Right ventricle myocardium superior (tissue), 1 donor: Measurements from ENCODE around the gene PTOV1. TPM values are rescaled to one million over a fixed set of nuclear protein-coding genes. Genes with fewer than 3 reads are reported as not detected.

Experiments
- ATAC-seq: fragments of 200-7000 bp; cut with Tn5 transposase; one replicate; pipeline ENCODE4 v1.9.1; 2020; ENCODE audit warnings: mild to moderate bottlenecking; ENCODE audit not compliant: poor library complexity
- DNase-seq: peaks from one replicate; pipeline ENCODE4 v3.0.0-alpha.2; 2020
- intact Hi-C: fragments of 100-400 bp; cut with DNase I; formaldehyde crosslinking; loops from one replicate; pipeline ENCODE4 v1.11.2; 2022
- total RNA-seq: library from RNA; stranded (reverse); fragmentation: NEBNext Ultra II Directional; extraction: Animal tissue kit (Norgen Biotek cat#: 25700); gene quantifications from one replicate; pipeline ENCODE4 v1.2.1, GENCODE V29; 2021
- donor health status: DM: no; HTN: yes; CAD: no; lungs with severe emphysema.

The PTOV1 gene
- total RNA-seq, 1 donor from 2014 or later = 120 TPM

- no peak for ATAC-seq
- DNase-seq = no peak
- intact Hi-C loops = no loop called here
Observed at GRCh38 chr19:49836176-49837008, 14.6 kb upstream of the PTOV1 start.

GRCh38 chr19:49837009-49837310 is 14.0 kb upstream of the PTOV1 start:
- intact Hi-C loops = no loop called here
- no peak for ATAC-seq
- DNase-seq = no peak

GRCh38 chr19:49837425-49837824 is 13.5 kb upstream of the PTOV1 start:
- intact Hi-C loops = no loop called here
- DNase-seq (no peak), ATAC-seq (no peak)

GRCh38 chr19:49838885-49839588 is 11.9 kb upstream of the PTOV1 start:
- DNase-seq = no peak
- intact Hi-C loops = no loop called here
- peak; percentile 45 for ATAC-seq

- no peak for ATAC-seq
- no peak for DNase-seq
- intact Hi-C loops = no loop called here
Observed at GRCh38 chr19:49839713-49840112, 11.2 kb upstream of the PTOV1 start.

- intact Hi-C loops = no loop called here
- no peak for DNase-seq
- no peak for ATAC-seq
Observed at GRCh38 chr19:49840321-49840720, 10.6 kb upstream of the PTOV1 start.

- intact Hi-C loops = no loop called here
- no peak for DNase-seq
- no peak for ATAC-seq
Observed at GRCh38 chr19:49840736-49841249, 10.2 kb upstream of the PTOV1 start.

GRCh38 chr19:49843265-49843664 is 7.7 kb upstream of the PTOV1 start:
- DNase-seq (no peak), ATAC-seq (no peak)
- intact Hi-C loops = no loop called here

GRCh38 chr19:49844138-49845095 is 6.5 kb upstream of the PTOV1 start:
- DNase-seq = no peak
- intact Hi-C loops = no loop called here
- ATAC-seq = no peak

GRCh38 chr19:49845414-49845813 is 5.5 kb upstream of the PTOV1 start:
- ATAC-seq = no peak
- no peak for DNase-seq
- intact Hi-C loops = no loop called here

GRCh38 chr19:49846408-49846807 is 4.6 kb upstream of the PTOV1 start:
- ATAC-seq = no peak
- intact Hi-C loops = no loop called here

GRCh38 chr19:49847731-49848696 is 2.9 kb upstream of the PTOV1 start:
- intact Hi-C loops = no loop called here
- ATAC-seq (no peak), DNase-seq (no peak)

More at GRCh38 chr19:49846408-49846807, 4.6 kb upstream of the PTOV1 start:
- no peak for DNase-seq

- DNase-seq = no peak
- intact Hi-C loops = no loop called here
- no peak for ATAC-seq
Observed at GRCh38 chr19:49848938-49849337, 2.0 kb upstream of the PTOV1 start.

GRCh38 chr19:49849433-49850220 is 1.3 kb upstream of the PTOV1 start:
- ATAC-seq (no peak), DNase-seq (no peak)
- intact Hi-C loops = loop anchor here (5.0 kb wide), 1 partner anchor 32 kb away; the partner anchor contains the start of gene MED25

GRCh38 chr19:49850221-49850486 is 805 bp upstream of the PTOV1 start:
- ATAC-seq (no peak), DNase-seq (no peak)
- intact Hi-C loops = loop anchor here (5.0 kb wide), 1 partner anchor 33 kb away; the partner anchor contains the start of gene MED25

GRCh38 chr19:49851456-49852259 is 699 bp downstream of the PTOV1 start:
- no peak for ATAC-seq
- intact Hi-C loops = loop anchor here (5.0 kb wide), 1 partner anchor 34 kb away; the partner anchor contains the start of gene MED25
- DNase-seq = no peak
